K562 (cell line): Measurements from ENCODE around the gene RAPGEF5. TPM values are rescaled to one million over a fixed set of nuclear protein-coding genes. Genes with fewer than 3 reads are reported as not detected.

Source experiments
- ATAC-seq: fragments of 200-7000 bp; cut with Tn5 transposase; 3 replicates; pipeline ENCODE4 v1.9.1; 2020; ENCODE audit warnings: moderate library complexity
- BruUV-seq: library from RNA; stranded (reverse); fragments of 400-500 nt; replicated peaks from 2 replicates; lab custom pipeline; 2021; lab: Mats Ljungman, UMichigan
- CTCF ChIA-PET: fragments of 300-600 bp; formaldehyde crosslinking; extraction: SDS; loops from one replicate; lab custom pipeline; 2021; ENCODE audit warnings: low intra/inter-chr PET ratio; lab: Yijun Ruan, JAX
- POLR2A ChIA-PET: fragments of 300-600, 350-650 bp; sonication (Branson Sonifier 250); formaldehyde crosslinking; extraction: SDS; loops from one replicate; lab custom pipeline; 2021; ENCODE audit warnings: antibody characterized with exemption, inconsistent platforms; lab: Yijun Ruan, JAX
- DNase-seq, 4 experiments: peaks; one replicate each; pipeline versions ENCODE4 v3.0.0 to v3.0.0-alpha.2; 2011 to 2018; ENCODE audit warnings: low spot score in 3 of 4, mixed read lengths in 3 of 4; ENCODE audit errors: extremely low read depth in 1 of 4
- FAIRE-seq: peaks from 2 replicates; lab custom pipeline; 2011; peaks lifted over from hg19 to GRCh38; lab: Jason Lieb, UNC
- H2AFZ ChIP-seq: 2 replicates; pipeline ENCODE4 v1.6.0; 2011; ENCODE audit warnings: low read depth, low read length, control low read depth, inconsistent platforms
- H3K27ac ChIP-seq: fragments of 200-600 bp; 3 replicates; pipeline ENCODE4 v1.8.0; 2011; ENCODE audit warnings: low read depth, mild to moderate bottlenecking, control low read depth, inconsistent platforms, low read length, moderate library complexity, mixed read lengths; ENCODE audit errors: extremely low read depth
- H3K27me3 ChIP-seq, 2 experiments: fragments of 300-600 bp in 1 of 2; 2 replicates in 1 of 2; 3 replicates in 1 of 2; pipeline versions ENCODE4 v1.6.0 to v1.8.0; 2011; ENCODE audit warnings: inconsistent platforms in 2 of 2, low read length in 2 of 2, mild to moderate bottlenecking in 1 of 2, mixed read lengths in 1 of 2, moderate library complexity in 1 of 2; ENCODE audit not compliant: control insufficient read depth in 2 of 2, insufficient read depth in 2 of 2
- H3K36me3 ChIP-seq: fragments of 300-600 bp; 3 replicates; pipeline ENCODE4 v1.8.0; 2011; ENCODE audit warnings: mild to moderate bottlenecking, low read length, inconsistent platforms; ENCODE audit not compliant: control insufficient read depth, insufficient read depth
- H3K4me1 ChIP-seq, 2 experiments: fragments of 200-600 bp in 1 of 2; replicated peaks in 1 of 2; 2 replicates in 1 of 2; 3 replicates in 1 of 2; pipeline versions ENCODE4 v1.5.1 to v1.8.0; 2011; ENCODE audit warnings: inconsistent platforms in 2 of 2, low read length in 2 of 2, mild to moderate bottlenecking in 1 of 2, mixed read lengths in 1 of 2, moderate library complexity in 1 of 2; ENCODE audit not compliant: control insufficient read depth in 2 of 2, insufficient read depth in 2 of 2
- H3K4me2 ChIP-seq: 2 replicates; pipeline ENCODE4 v1.6.1; 2011; ENCODE audit warnings: low read length, control low read depth, inconsistent platforms, mixed read lengths; ENCODE audit not compliant: insufficient read depth
- H3K4me3 ChIP-seq: fragments of 200-600 bp; sonication (generic), shearing (Covaris generic); 2 replicates; pipeline ENCODE4 v1.5.1; 2016; ENCODE audit warnings: control low read depth, inconsistent platforms
- H3K79me2 ChIP-seq: fragments of 200-600 bp; 3 replicates; pipeline ENCODE4 v1.8.0; 2011; ENCODE audit warnings: low read length, inconsistent platforms; ENCODE audit not compliant: control insufficient read depth, insufficient read depth
- H3K9ac ChIP-seq, 2 experiments: 2 replicates each; pipeline versions ENCODE4 v1.6.0 to v1.6.1; 2011; ENCODE audit warnings: low read depth in 2 of 2, low read length in 2 of 2, control low read depth in 1 of 2, inconsistent platforms in 1 of 2, mild to moderate bottlenecking in 1 of 2, mixed read lengths in 1 of 2; ENCODE audit not compliant: insufficient read depth in 1 of 2
- H3K9me1 ChIP-seq: one replicate; pipeline ENCODE4 v1.6.0; 2011; ENCODE audit warnings: inconsistent platforms, mild to moderate bottlenecking, low read length, moderate library complexity; ENCODE audit not compliant: control insufficient read depth, insufficient read depth
- H3K9me3 ChIP-seq: replicated peaks from 2 replicates; pipeline ENCODE4 v1.5.1; 2011; ENCODE audit warnings: low read depth, low read length, inconsistent platforms; ENCODE audit not compliant: control insufficient read depth, insufficient read depth
- H4K20me1 ChIP-seq: replicated peaks from 2 replicates; pipeline ENCODE4 v1.6.1; 2011; ENCODE audit warnings: low read length, inconsistent platforms, mixed read lengths; ENCODE audit not compliant: control insufficient read depth, insufficient read depth
- BRF2 ChIP-seq: IDR thresholded peaks from 3 replicates; pipeline ENCODE4 v1.6.1; 2011; ENCODE audit warnings: borderline replicate concordance, mild to moderate bottlenecking; ENCODE audit not compliant: insufficient read length, insufficient read depth
- GTF2E2 ChIP-seq: fragments of 200-800 bp; sonication (Bioruptor generic); IDR thresholded peaks from 2 replicates; pipeline ENCODE4 v1.6.1; 2016; ENCODE audit warnings: missing genetic modification characterization, missing compliant biosample characterization
- PYGO2 ChIP-seq: fragments of 450-650 bp; IDR thresholded peaks from 2 replicates; pipeline ENCODE4 v1.6.1; 2016; ENCODE audit warnings: mild to moderate bottlenecking, missing genetic modification characterization, moderate library complexity, missing compliant biosample characterization
- STAG1 ChIP-seq: sonication (generic); formaldehyde crosslinking; IDR thresholded peaks from 2 replicates; pipeline ENCODE4 v1.5.0; 2020; ENCODE audit warnings: missing genetic modification reagents, borderline replicate concordance
- ZBED1 ChIP-seq: IDR thresholded peaks from 2 replicates; pipeline ENCODE4 v1.6.1; 2014
- ZNF140 ChIP-seq: fragments of 250-450 bp; sonication (Bioruptor Pico); IDR thresholded peaks from 2 replicates; pipeline ENCODE4 v1.8.0; 2021; ENCODE audit warnings: moderate library complexity, mild to moderate bottlenecking, inconsistent platforms
- WGBS: fragments of 100-300 bp; shearing (Covaris generic); methylation state at CpG from one replicate; pipeline ENCODE4 v1.1.6; 2016; ENCODE audit warnings: low coverage, mixed read lengths; ENCODE audit not compliant: insufficient coverage; ENCODE audit errors: missing lambda C conversion rate; 5-methylcytosine and 5-hydroxymethylcytosine counted together
- in situ Hi-C: fragments of 300-500 bp; cut with MboI; formaldehyde crosslinking; loops from 4 replicates; pipeline ENCODE4 v1.15.0; 2018; ENCODE audit warnings: inconsistent platforms, mixed read lengths
- intact Hi-C: fragments of 100-400 bp; cut with micrococcal nuclease; formaldehyde crosslinking; loops from 2 replicates; pipeline ENCODE4 v1.14.2; 2022
- polyA plus RNA-seq, 8 experiments: library from polyadenylated mRNA; depleted of rRNA in 4 of 8; stranded (reverse) in 5 of 8; unstranded in 3 of 8; fragments of >200 nt; fragmentation: Nextera tagmentation in 2 of 8; fragmentation: Illumina TruSeq in 1 of 8; extraction: Ambion mirVana in 2 of 8; extraction: Trizol in 1 of 8; gene quantifications; 2 replicates each; pipeline versions ENCODE4 v1.2.1 to v1.2.3, GENCODE V29; 2011 to 2014; ENCODE audit warnings: inconsistent platforms in 1 of 8, missing spikeins in 1 of 8
- total RNA-seq, 7 experiments: library from RNA; depleted of rRNA in 6 of 7; stranded (reverse); fragments of >200 nt in 6 of 7; fragmentation: Illumina TruSeq in 2 of 7; extraction: Trizol in 2 of 7; gene quantifications; 2 replicates each; pipeline versions ENCODE4 v1.2.1 to v1.2.3, GENCODE V29; 2011 to 2021; ENCODE audit warnings: low replicate concordance in 1 of 7
- TF ChIP-seq, protein P1 (sequence below): sonication (generic); formaldehyde crosslinking; IDR thresholded peaks from 2 replicates; pipeline ENCODE4 v1.9.0; 2022; ENCODE audit warnings: mild to moderate bottlenecking, missing genetic modification reagents
- TF ChIP-seq, protein P2 (sequence below): fragments of 450-650 bp; conservative IDR thresholded peaks from 2 replicates; pipeline ENCODE4 v1.6.1; 2016; ENCODE audit warnings: missing genetic modification characterization, low read depth, mild to moderate bottlenecking, control low read depth, missing compliant biosample characterization
- TF ChIP-seq, protein P3 (sequence below): fragments of 250-450 bp; sonication (Bioruptor Pico); IDR thresholded peaks from 2 replicates; pipeline ENCODE4 v1.8.0; 2021; ENCODE audit warnings: moderate library complexity, mild to moderate bottlenecking, inconsistent platforms

RAPGEF5 gene
- total and polyA plus RNA-seq, 9 of the 15 experiments (the other 6 are each of a cell fraction or from before 2014, with no cell fraction given) = 0.39 to 2.0 (median 1.1) TPM

GRCh38 chr7:22399091-22399490 is 42.1 kb upstream of the RAPGEF5 start:
- Histone ChIP-seq H3K27me3 (no peaks in the 10 kb centered on the region), H2AFZ (no peak overlapping the region), H3K4me1 (peaks cover 4 to 18% of the 10 kb centered on the region in 2 experiments; a peak in 4 of 5 replicates), H3K79me2 (no peaks in the 10 kb centered on the region), H4K20me1 (no peaks in the 10 kb centered on the region), H3K36me3 (no peaks in the 10 kb centered on the region), H3K4me2 (no peak overlapping the region), H3K9me1 (no peaks in the 10 kb centered on the region), H3K4me3 (no peak overlapping the region), H3K9ac (no peak overlapping the region), H3K27ac (no peak overlapping the region), H3K9me3 (no peaks in the 10 kb centered on the region)
- no peak for TF ChIP-seq ZNF140
- in situ Hi-C loops = no loop called here
- ATAC-seq (no peak), FAIRE-seq (no peak), DNase-seq (no peak)
- POLR2A ChIA-PET = no interaction called here
- intact Hi-C loops = no loop called here
- CTCF ChIA-PET = no interaction called here
- no TSS peak for BruUV-seq

DNA sequence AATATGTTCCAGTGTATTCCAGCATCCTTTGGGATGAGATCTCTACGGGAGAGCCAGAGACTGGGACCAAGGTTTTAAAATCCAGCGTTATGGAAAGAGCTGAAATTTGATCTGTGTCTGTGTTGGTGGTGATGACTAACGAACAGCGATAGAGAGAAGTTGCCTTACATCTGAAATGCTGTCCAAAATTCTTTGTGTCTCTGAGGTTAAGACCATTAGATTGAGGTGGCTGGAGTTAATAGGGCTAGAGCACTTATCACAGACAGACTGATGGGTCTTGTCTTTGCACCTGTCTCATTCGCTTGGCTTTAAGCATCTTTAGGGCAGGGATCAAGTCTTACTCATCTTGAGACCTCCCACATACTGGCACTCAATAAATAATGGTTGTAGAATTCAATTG is 41.0 kb upstream of the RAPGEF5 start:
- H4K20me1 ChIP-seq = no peaks in the 10 kb centered on the region
- ATAC-seq (no peak), DNase-seq (no peak), FAIRE-seq (peak; percentile 49)
- H3K36me3 ChIP-seq = no peaks in the 10 kb centered on the region
- no peak overlapping the region for H3K27ac ChIP-seq
- in situ Hi-C loops = no loop called here
- ChIA-PET CTCF (no interaction called here), POLR2A (interaction anchor here (0.6 kb wide), 1 partner anchor 46 kb away, joined by 3 read pairs; no protein-coding TSS in a partner anchor)
- H3K4me3 ChIP-seq = no peak overlapping the region
- BruUV-seq = no TSS peak
- 0 out of 5 replicates have a peak, but pooled peaks cover 0 to under 1% of the 10 kb centered on the region in 2 experiments for H3K27me3 ChIP-seq
- H3K79me2 ChIP-seq = no peaks in the 10 kb centered on the region
- intact Hi-C loops = no loop called here
- 27% methylated on average over 5 of the region's 5 CpGs for WGBS
- no peaks in the 10 kb centered on the region for H3K9me1 ChIP-seq
- peaks cover 0 to 15% of the 10 kb centered on the region in 2 experiments; a peak in 4 of 5 replicates for H3K4me1 ChIP-seq
- H3K9me3 ChIP-seq = no peaks in the 10 kb centered on the region
- no peak overlapping the region for H2AFZ ChIP-seq
- H3K4me2 ChIP-seq = no peak overlapping the region
- H3K9ac ChIP-seq = no peak overlapping the region
- TF ChIP-seq ZBED1 (no peak), PYGO2 (tag) (no peak), GTF2E2 (tag) (no peak), BRF2 (no peak), STAG1 (CRISPR knock-in tag) (no peak)
- TF ChIP-seq, protein P1, sequence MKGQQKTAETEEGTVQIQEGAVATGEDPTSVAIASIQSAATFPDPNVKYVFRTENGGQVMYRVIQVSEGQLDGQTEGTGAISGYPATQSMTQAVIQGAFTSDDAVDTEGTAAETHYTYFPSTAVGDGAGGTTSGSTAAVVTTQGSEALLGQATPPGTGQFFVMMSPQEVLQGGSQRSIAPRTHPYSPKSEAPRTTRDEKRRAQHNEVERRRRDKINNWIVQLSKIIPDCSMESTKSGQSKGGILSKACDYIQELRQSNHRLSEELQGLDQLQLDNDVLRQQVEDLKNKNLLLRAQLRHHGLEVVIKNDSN = no peak
- TF ChIP-seq, protein P2, sequence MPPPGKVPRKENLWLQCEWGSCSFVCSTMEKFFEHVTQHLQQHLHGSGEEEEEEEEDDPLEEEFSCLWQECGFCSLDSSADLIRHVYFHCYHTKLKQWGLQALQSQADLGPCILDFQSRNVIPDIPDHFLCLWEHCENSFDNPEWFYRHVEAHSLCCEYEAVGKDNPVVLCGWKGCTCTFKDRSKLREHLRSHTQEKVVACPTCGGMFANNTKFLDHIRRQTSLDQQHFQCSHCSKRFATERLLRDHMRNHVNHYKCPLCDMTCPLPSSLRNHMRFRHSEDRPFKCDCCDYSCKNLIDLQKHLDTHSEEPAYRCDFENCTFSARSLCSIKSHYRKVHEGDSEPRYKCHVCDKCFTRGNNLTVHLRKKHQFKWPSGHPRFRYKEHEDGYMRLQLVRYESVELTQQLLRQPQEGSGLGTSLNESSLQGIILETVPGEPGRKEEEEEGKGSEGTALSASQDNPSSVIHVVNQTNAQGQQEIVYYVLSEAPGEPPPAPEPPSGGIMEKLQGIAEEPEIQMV (tag) = no peak
- TF ChIP-seq, protein P3, sequence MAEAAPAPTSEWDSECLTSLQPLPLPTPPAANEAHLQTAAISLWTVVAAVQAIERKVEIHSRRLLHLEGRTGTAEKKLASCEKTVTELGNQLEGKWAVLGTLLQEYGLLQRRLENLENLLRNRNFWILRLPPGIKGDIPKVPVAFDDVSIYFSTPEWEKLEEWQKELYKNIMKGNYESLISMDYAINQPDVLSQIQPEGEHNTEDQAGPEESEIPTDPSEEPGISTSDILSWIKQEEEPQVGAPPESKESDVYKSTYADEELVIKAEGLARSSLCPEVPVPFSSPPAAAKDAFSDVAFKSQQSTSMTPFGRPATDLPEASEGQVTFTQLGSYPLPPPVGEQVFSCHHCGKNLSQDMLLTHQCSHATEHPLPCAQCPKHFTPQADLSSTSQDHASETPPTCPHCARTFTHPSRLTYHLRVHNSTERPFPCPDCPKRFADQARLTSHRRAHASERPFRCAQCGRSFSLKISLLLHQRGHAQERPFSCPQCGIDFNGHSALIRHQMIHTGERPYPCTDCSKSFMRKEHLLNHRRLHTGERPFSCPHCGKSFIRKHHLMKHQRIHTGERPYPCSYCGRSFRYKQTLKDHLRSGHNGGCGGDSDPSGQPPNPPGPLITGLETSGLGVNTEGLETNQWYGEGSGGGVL (CRISPR knock-in tag) = no peak
